ENCODE measurements around the gene HNRNPA3.
"Not testable (repeated sequence)": the region's sequence is repeated elsewhere in the genome, so short reads cannot be mapped to it uniquely, and the experiment has no call there.

DNA sequence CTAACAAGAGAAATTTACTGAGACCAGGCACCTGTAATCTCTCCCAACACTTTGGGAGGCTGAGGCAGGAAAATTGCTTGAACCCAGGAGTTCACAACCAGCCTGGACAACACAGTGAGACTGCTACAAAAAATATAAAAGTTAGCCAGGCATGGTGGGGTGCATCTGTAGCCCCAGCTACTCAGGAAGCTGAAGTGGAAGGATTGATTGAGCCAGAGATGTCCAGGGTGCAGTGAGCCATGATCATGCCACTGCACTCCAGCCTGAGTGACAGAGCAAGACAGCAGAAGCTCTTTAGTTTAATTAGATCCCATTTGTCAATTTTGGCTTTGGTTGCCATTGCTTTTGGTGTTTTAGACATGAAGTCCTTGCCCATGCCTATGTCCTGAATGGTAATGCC, 32.9 kb upstream of the HNRNPA3 start:
- TF ChIP-seq TCF12 (IDR thresholded peaks at IDR 0.05); TCF12 (CRISPR knock-in tag; IDR thresholded peaks at IDR 0.05); HNRNPH1 (optimal IDR thresholded peaks at IDR 0.05; ENCODE audit: low read depth, low read length); REXO4 (CRISPR knock-in tag; IDR thresholded peaks at IDR 0.05; ENCODE audit: borderline replicate concordance); PCBP1 (IDR thresholded peaks at IDR 0.05; ENCODE audit: borderline replicate concordance, low read depth, low read length); NR3C1 (CRISPR knock-in tag; IDR thresholded peaks at IDR 0.05); POLR2AphosphoS5 (IDR thresholded peaks at IDR 0.05; ENCODE audit: low read depth, low read length); ZFP1 (CRISPR knock-in tag; IDR thresholded peaks at IDR 0.05); PPARG (CRISPR knock-in tag; conservative IDR thresholded peaks at IDR 0.05): not testable (repeated sequence)
- TF ChIP-seq, protein P1, sequence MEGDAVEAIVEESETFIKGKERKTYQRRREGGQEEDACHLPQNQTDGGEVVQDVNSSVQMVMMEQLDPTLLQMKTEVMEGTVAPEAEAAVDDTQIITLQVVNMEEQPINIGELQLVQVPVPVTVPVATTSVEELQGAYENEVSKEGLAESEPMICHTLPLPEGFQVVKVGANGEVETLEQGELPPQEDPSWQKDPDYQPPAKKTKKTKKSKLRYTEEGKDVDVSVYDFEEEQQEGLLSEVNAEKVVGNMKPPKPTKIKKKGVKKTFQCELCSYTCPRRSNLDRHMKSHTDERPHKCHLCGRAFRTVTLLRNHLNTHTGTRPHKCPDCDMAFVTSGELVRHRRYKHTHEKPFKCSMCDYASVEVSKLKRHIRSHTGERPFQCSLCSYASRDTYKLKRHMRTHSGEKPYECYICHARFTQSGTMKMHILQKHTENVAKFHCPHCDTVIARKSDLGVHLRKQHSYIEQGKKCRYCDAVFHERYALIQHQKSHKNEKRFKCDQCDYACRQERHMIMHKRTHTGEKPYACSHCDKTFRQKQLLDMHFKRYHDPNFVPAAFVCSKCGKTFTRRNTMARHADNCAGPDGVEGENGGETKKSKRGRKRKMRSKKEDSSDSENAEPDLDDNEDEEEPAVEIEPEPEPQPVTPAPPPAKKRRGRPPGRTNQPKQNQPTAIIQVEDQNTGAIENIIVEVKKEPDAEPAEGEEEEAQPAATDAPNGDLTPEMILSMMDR (CRISPR knock-in tag; IDR thresholded peaks at IDR 0.05), result not testable (repeated sequence)
- TF ChIP-seq, protein P2, sequence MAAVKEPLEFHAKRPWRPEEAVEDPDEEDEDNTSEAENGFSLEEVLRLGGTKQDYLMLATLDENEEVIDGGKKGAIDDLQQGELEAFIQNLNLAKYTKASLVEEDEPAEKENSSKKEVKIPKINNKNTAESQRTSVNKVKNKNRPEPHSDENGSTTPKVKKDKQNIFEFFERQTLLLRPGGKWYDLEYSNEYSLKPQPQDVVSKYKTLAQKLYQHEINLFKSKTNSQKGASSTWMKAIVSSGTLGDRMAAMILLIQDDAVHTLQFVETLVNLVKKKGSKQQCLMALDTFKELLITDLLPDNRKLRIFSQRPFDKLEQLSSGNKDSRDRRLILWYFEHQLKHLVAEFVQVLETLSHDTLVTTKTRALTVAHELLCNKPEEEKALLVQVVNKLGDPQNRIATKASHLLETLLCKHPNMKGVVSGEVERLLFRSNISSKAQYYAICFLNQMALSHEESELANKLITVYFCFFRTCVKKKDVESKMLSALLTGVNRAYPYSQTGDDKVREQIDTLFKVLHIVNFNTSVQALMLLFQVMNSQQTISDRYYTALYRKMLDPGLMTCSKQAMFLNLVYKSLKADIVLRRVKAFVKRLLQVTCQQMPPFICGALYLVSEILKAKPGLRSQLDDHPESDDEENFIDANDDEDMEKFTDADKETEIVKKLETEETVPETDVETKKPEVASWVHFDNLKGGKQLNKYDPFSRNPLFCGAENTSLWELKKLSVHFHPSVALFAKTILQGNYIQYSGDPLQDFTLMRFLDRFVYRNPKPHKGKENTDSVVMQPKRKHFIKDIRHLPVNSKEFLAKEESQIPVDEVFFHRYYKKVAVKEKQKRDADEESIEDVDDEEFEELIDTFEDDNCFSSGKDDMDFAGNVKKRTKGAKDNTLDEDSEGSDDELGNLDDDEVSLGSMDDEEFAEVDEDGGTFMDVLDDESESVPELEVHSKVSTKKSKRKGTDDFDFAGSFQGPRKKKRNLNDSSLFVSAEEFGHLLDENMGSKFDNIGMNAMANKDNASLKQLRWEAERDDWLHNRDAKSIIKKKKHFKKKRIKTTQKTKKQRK (IDR thresholded peaks at IDR 0.05; ENCODE audit: low read length), result not testable (repeated sequence)

All from HepG2 (cell line).